Measurements from ENCODE around the gene GCHFR. TPM values are rescaled to one million over a fixed set of nuclear protein-coding genes. Genes with fewer than 3 reads are reported as not detected.

The GCHFR gene
- total RNA-seq, 1 donor from 2014 or later: 3.7 TPM

DNA sequence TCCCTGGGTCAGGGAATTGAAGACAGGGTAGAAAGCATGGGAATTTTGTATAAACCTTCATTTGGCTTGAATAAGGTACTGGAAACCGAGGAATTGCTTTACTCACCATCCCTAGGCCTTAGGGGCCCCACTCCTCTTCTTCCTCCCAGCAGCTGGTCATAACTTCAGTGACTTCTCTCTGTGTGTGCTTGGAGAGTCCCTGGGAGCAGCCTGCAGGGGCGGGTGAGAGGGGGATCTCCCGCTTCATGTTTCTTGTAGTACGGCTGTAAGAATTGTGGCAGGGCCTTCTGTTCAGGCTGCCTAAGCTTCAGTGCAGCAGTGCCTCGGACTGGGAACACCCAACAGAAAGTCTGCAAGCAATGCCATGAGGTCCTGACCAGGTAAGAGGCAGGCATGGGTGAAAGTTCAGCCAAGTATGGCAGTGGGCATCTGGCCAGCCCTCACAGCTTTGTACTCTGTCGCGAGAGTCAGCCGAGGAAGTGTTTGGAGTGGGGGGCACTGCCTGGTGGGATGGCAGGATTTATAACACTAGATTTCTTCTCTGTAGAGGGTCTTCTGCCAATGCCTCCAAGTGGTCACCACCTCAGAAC lies 45.1 kb downstream of the GCHFR start:
- DNase-seq (ENCODE audit: extremely low read depth, low read depth, low spot score): no peak

DNA sequence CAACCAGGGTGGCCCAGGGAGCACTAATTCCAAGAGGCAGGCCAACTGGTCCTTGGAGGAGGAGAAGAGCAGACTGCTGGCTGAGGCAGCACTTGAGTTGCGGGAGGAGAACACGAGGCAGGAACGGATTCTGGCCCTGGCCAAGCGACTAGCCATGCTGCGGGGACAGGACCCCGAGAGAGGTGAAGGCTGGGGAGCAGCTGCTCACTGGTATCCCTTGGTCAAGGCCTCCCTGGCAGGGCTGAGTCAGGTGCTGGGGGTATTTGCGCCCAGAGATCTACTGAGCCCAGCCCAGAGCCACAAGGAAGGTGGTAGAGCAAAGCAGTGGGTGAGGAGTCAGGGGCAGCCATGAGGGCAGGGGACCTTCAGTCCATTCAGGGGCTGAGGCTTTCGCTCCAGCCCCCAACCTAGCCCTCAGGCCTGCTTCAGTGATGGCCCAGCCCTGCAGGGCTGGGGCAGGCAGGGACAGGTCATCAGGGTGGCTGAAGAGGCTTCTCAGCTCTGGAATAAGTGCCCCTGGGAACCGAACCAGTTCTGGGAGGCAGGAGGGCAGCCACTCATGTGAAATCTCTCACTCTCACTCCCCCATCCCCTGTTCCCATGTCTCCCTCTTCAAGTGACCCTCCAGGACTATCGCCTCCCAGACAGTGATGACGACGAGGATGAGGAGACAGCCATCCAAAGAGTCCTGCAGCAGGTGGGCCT lies 49.0 kb downstream of the GCHFR start:
- DNase-seq (ENCODE audit: extremely low read depth, low read depth, low spot score): no peak

DNA sequence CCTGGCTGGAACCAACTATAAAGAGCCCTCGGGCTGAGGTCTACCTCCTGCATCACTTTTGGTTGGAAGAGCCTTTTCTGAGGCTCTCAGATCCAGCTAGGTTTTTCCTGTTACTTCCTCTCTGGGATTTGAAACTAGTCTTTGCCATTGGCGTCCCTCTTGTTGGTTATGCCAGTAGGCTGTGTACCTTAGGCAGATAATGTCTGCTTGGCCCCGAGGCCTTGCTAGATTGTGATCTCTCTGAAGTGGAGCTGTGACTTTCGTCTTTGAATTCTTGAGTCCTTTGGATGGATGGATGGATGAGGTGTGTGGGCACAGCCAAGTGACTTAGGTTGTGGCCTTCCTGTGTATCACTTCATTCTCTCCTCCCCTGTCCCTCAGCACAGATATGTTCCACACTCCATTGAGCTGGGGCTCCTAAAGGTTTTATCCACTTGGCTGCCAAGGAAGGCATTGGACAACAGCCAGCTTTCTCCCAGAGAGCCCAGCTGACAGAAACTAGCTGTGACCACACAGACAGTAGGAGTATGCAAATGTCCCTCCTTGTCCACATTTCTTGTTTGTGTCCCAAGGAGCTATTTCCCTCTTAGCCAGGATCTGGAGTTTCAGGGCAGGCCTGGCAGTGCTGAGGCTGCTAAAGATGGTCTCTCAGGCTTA lies 51.3 kb downstream of the GCHFR start:
- DNase-seq (ENCODE audit: extremely low read depth, low read depth, low spot score): no peak

Other genes starting within 250 kb of the GCHFR start
- gene CCDC32, start 199.0 kb upstream of the GCHFR start, total RNA-seq: 26.9 and 44.0 TPM in 2 replicates
- 9.7 and 10.6 TPM in 2 replicates for gene RPUSD2, start 194.8 kb upstream of the GCHFR start, total RNA-seq
- gene KNL1, start 169.8 kb upstream of the GCHFR start, total RNA-seq: 4.2 and 10.8 TPM in 2 replicates
- 3.4 and 4.7 TPM in 2 replicates for gene RAD51, start 68.9 kb upstream of the GCHFR start, total RNA-seq
- 20.5 and 26.5 TPM in 2 replicates for gene RMDN3, start 8.8 kb upstream of the GCHFR start, total RNA-seq
- not detected in 2 replicates for gene C15orf62, start 5.9 kb downstream of the GCHFR start, total RNA-seq
- 25.7 and 26.0 TPM in 2 replicates for gene ZFYVE19, start 43.0 kb downstream of the GCHFR start, total RNA-seq
- gene DNAJC17, start 43.4 kb downstream of the GCHFR start, total RNA-seq: 15.5 and 19.8 TPM in 2 replicates
- not detected in 2 replicates for gene PPP1R14D, start 64.6 kb downstream of the GCHFR start, total RNA-seq
- gene SPINT1, start 80.0 kb downstream of the GCHFR start, total RNA-seq: 8.0 and 20.9 TPM in 2 replicates
- gene RHOV, start 110.2 kb downstream of the GCHFR start, total RNA-seq: 0.10 and 0.23 TPM in 2 replicates
- 60.4 and 63.8 TPM in 2 replicates for gene VPS18, start 130.4 kb downstream of the GCHFR start, total RNA-seq
- gene DLL4, start 165.3 kb downstream of the GCHFR start, total RNA-seq: 91.1 and 213 TPM in 2 replicates
- gene CHAC1, start 189.4 kb downstream of the GCHFR start, total RNA-seq: 10.3 and 12.7 TPM in 2 replicates